Measurements from ENCODE around the gene NAA38.
"Not testable (repeated sequence)": the region's sequence is repeated elsewhere in the genome, so short reads cannot be mapped to it uniquely, and the experiment has no call there.

NAA38 gene

GRCh38 chr17:7818746-7819645, 38.4 kb downstream of the NAA38 start:
- DNase-seq = no peak

- no peak for DNase-seq
Observed at GRCh38 chr17:7818026-7818425, 39.3 kb downstream of the NAA38 start.

GRCh38 chr17:7817643-7817964, 39.8 kb downstream of the NAA38 start:
- no peak for DNase-seq

- DNase-seq = no peak
Observed at GRCh38 chr17:7816926-7817642, 40.3 kb downstream of the NAA38 start.

- DNase-seq = no peak
Observed at GRCh38 chr17:7814969-7815368, 42.4 kb downstream of the NAA38 start.

- DNase-seq = no peak
Observed at GRCh38 chr17:7811251-7811650, 46.1 kb downstream of the NAA38 start.

- DNase-seq = not testable (repeated sequence)
Observed at GRCh38 chr17:7809791-7810343, 47.5 kb downstream of the NAA38 start.

GRCh38 chr17:7809086-7809790, 48.1 kb downstream of the NAA38 start:
- DNase-seq = no peak

GRCh38 chr17:7807206-7807605, 50.2 kb downstream of the NAA38 start:
- DNase-seq = no peak

All from SHP77 (cell line).